ENCODE data around the gene CCSER2.

GRCh38 chr10:84511709-84512285 lies 183.4 kb downstream of the CCSER2 start:
- TF ChIP-seq POLR2A (IDR thresholded peaks at IDR 0.05): no peak
- no peak for TF ChIP-seq CTCF (IDR thresholded peaks at IDR 0.05)

All from esophagus squamous epithelium (tissue), 4 donors.